Bronchial epithelial cell (primary cell): ENCODE results near the gene RIC1. TPM values are rescaled to one million over a fixed set of nuclear protein-coding genes. Genes with fewer than 3 reads are reported as not detected.

Source experiments
- DNase-seq: peaks from one replicate; pipeline ENCODE4 v3.0.0-alpha.2; 2010; ENCODE audit warnings: low read depth
- FAIRE-seq: peaks from 2 replicates; lab custom pipeline; 2011; peaks lifted over from hg19 to GRCh38; lab: Jason Lieb, UNC
- H3K27me3 ChIP-seq: 2 replicates; pipeline ENCODE4 v1.5.1; 2011; ENCODE audit warnings: low read length; ENCODE audit not compliant: control insufficient read depth, insufficient read depth
- H3K36me3 ChIP-seq: 2 replicates; pipeline ENCODE4 v1.5.1; 2011; ENCODE audit warnings: low read length; ENCODE audit not compliant: control insufficient read depth, insufficient read depth
- H3K4me3 ChIP-seq: 2 replicates; pipeline ENCODE4 v1.5.1; 2011; ENCODE audit warnings: mild to moderate bottlenecking, low read depth, low read length, control low read depth
- total RNA-seq: library from RNA; depleted of rRNA; stranded (reverse); fragments of >200 nt; gene quantifications from 2 replicates; pipeline ENCODE4 v1.2.1, GENCODE V29; 2014
- TF ChIP-seq, protein P1 (sequence below): IDR thresholded peaks from 2 replicates; pipeline ENCODE4 v1.5.1; 2011; ENCODE audit warnings: mild to moderate bottlenecking, moderate library complexity, low read length, control low read depth, inconsistent platforms; ENCODE audit not compliant: insufficient read depth, severe bottlenecking

RIC1 gene
- total RNA-seq, 1 donor from 2014 or later: 34.2 TPM

DNA sequence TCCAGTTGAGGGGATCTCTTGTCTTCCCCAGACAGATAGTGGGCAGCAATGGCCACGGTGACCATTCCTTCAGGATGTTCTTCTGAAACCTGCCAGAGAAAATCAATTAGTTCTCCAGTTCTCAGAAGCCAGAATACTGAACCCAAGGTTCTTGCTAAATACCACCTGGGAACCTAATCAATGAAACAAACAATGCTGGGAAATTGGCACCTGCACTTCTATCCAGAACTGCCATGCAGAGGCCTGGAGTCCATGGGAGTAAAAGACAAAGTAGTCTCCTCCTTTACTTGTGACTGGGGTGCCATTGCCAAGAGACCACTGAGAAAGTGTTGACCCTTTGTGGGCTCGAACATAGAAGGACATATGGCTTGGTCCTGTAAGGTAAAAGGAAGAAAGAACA is 158.3 kb downstream of the RIC1 start:
- H3K27me3 ChIP-seq: no peaks in the 10 kb centered on the region
- TF ChIP-seq, protein P1, sequence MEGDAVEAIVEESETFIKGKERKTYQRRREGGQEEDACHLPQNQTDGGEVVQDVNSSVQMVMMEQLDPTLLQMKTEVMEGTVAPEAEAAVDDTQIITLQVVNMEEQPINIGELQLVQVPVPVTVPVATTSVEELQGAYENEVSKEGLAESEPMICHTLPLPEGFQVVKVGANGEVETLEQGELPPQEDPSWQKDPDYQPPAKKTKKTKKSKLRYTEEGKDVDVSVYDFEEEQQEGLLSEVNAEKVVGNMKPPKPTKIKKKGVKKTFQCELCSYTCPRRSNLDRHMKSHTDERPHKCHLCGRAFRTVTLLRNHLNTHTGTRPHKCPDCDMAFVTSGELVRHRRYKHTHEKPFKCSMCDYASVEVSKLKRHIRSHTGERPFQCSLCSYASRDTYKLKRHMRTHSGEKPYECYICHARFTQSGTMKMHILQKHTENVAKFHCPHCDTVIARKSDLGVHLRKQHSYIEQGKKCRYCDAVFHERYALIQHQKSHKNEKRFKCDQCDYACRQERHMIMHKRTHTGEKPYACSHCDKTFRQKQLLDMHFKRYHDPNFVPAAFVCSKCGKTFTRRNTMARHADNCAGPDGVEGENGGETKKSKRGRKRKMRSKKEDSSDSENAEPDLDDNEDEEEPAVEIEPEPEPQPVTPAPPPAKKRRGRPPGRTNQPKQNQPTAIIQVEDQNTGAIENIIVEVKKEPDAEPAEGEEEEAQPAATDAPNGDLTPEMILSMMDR: no peak
- DNase-seq (no peak), FAIRE-seq (no peak)
- no peak overlapping the region for H3K4me3 ChIP-seq
- H3K36me3 ChIP-seq: peaks cover 5% of the 10 kb centered on the region

DNA sequence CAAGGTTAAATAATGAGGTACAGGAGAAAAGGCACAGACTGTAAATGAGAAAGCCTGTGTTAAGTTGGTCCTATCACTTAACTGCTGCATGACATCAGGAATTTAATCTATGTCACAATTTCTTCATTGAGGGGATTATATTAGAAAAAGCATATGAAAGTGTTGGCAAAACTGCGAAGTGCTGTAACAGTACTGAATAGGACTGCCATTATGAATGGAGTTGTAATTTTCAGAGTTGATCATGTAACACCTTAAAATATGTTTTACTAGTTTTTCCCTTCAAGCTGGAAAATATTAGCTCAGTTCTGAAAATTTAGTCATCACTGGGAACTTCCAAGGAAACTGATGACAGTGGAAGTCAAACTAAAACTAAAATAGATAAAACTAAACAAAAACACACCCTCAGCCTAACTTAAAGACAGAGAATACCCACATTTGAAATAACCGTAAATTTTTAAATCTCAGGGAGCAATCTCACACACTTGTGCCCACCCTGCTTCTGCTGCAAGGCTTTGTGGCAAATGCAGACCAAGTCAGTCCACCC is 158.9 kb downstream of the RIC1 start:
- DNase-seq (no peak), FAIRE-seq (no peak)
- Histone ChIP-seq H3K27me3 (no peaks in the 10 kb centered on the region), H3K4me3 (no peak overlapping the region), H3K36me3 (peaks cover 5% of the 10 kb centered on the region)
- TF ChIP-seq, protein P1: no peak

DNA sequence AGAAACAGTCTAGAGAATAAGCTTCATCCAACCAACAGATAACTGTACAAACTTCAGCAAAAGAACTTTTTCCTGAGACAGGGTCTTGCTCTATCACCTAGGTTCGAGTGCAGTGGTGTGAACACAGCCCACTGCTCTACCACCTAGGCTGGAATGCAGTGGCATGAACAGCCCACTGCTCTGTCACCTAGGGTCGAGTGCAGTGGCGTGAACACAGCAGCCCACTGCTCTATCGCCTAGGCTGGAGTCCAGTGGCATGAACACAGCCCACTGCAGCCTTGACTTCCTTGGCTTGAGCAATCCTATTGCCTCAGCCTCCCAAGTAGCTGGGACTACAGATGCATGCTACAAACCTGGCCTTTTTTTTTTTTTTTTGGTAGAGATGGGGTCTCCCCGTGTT is 160.6 kb downstream of the RIC1 start:
- TF ChIP-seq, protein P1: no peak
- FAIRE-seq (no peak), DNase-seq (no peak)
- no peak overlapping the region for H3K4me3 ChIP-seq
- no peaks in the 10 kb centered on the region for H3K27me3 ChIP-seq
- peaks cover 5% of the 10 kb centered on the region for H3K36me3 ChIP-seq

DNA sequence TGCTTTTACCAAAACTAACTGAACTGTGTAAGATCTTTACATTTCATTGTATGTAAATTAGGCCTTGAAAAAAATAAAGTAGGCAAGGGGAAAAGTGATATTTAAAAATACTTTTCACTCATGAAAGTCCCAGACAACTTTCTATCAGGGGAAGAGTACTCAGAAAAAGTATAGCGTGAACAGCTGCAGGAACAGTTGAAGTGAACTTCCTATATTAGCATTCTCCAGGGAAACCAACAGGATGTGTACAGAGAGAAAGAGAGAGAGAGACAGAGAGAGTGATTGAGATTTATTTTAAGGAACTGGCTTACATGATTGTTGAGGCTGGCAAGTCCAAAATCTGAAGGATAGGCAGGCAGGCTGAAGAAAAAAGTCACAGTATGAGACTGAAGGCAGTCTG is 162.0 kb downstream of the RIC1 start:
- Histone ChIP-seq H3K36me3 (peaks cover 5% of the 10 kb centered on the region), H3K4me3 (no peak overlapping the region)
- FAIRE-seq: no peak

DNA sequence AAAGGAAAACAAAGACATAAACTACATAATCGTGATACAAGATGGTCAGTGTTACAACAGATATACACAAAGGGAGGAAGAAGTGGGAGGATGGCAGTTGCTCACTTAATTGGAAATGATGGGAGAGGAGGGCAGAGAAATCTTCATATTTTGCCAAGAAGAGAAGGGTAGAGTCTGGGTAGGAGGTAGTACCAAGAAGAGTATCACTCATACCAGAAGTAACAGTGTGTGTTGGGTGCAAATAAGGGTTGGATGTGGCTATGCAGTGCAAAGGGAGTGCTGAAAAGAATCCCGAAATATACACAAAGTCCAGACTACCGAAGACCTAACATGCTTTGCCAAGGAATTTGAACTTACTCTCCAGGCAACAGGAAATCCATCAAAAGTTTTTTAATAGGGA is 163.0 kb downstream of the RIC1 start:
- TF ChIP-seq, protein P1: no peak
- DNase-seq: no peak
- Histone ChIP-seq H3K4me3 (no peak overlapping the region), H3K27me3 (no peaks in the 10 kb centered on the region), H3K36me3 (peaks cover 2% of the 10 kb centered on the region)
- FAIRE-seq: no peak

More for the DNA sequence above, 162.0 kb downstream of the RIC1 start:
- TF ChIP-seq, protein P1: no peak
- DNase-seq: no peak
- H3K27me3 ChIP-seq: no peaks in the 10 kb centered on the region

DNA sequence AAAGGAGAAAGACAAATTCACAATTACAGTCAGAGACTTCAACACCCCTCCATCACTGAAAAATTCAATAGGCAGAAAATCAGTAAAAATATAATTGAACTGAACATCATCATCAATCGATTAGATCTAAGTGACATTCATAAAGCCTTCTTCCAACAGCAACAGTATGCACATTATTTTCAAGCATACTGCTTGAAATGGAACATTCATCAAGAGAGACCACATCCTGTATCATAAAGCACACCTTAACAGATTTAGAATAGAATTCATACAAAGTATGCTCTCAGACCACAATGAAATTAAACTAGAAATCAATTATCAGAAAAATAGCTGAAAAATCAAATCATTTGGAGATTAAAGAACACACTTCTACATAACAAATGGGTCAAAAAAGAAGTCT is 164.9 kb downstream of the RIC1 start:
- peaks cover 3% of the 10 kb centered on the region for H3K36me3 ChIP-seq
- no peak for FAIRE-seq

More for the DNA sequence above, 164.9 kb downstream of the RIC1 start:
- TF ChIP-seq, protein P1: no peak
- Histone ChIP-seq H3K27me3 (no peaks in the 10 kb centered on the region), H3K4me3 (no peak overlapping the region)
- DNase-seq: no peak
